GM23248 (cell line): Measurements from ENCODE around the gene MPST. TPM values are rescaled to one million over a fixed set of nuclear protein-coding genes. Genes with fewer than 3 reads are reported as not detected.

Source experiments
- DNase-seq: peaks from one replicate; pipeline ENCODE4 v3.0.0-alpha.2; 2015
- H2AFZ ChIP-seq: fragments of 200-600 bp; sonication (generic); 2 replicates; pipeline ENCODE4 v1.6.1; 2016; ENCODE audit warnings: antibody characterized with exemption
- H3F3A ChIP-seq: fragments of 200-600 bp; sonication (generic); 2 replicates; pipeline ENCODE4 v1.6.1; 2016; ENCODE audit warnings: mild to moderate bottlenecking, antibody characterized with exemption, mixed run types; ENCODE audit not compliant: insufficient read depth
- H3K27ac ChIP-seq: fragments of 200-600 bp; sonication (generic); 2 replicates; pipeline ENCODE4 v1.5.1; 2016; ENCODE audit warnings: mild to moderate bottlenecking
- H3K27me3 ChIP-seq: fragments of 200-600 bp; sonication (generic); replicated peaks from 2 replicates; pipeline ENCODE4 v1.6.1; 2016; ENCODE audit warnings: mild to moderate bottlenecking; ENCODE audit not compliant: insufficient read depth
- H3K36me3 ChIP-seq: fragments of 200-600 bp; sonication (generic); 2 replicates; pipeline ENCODE4 v1.6.1; 2016; ENCODE audit warnings: low read depth, mild to moderate bottlenecking
- H3K4me1 ChIP-seq: fragments of 200-600 bp; sonication (generic); 2 replicates; pipeline ENCODE4 v1.6.1; 2016; ENCODE audit warnings: mild to moderate bottlenecking; ENCODE audit not compliant: insufficient read depth
- H3K4me2 ChIP-seq: fragments of 200-600 bp; sonication (generic); one replicate; pipeline ENCODE4 v1.6.1; 2016; ENCODE audit warnings: mild to moderate bottlenecking; ENCODE audit not compliant: unreplicated experiment
- H3K4me3 ChIP-seq: fragments of 200-600 bp; sonication (generic); 2 replicates; pipeline ENCODE4 v1.5.1; 2016; ENCODE audit warnings: mild to moderate bottlenecking
- H3K79me2 ChIP-seq: fragments of 200-600 bp; sonication (generic); 2 replicates; pipeline ENCODE4 v1.6.1; 2016; ENCODE audit warnings: mild to moderate bottlenecking; ENCODE audit not compliant: insufficient read depth
- H3K9ac ChIP-seq: fragments of 200-600 bp; sonication (generic); 2 replicates; pipeline ENCODE4 v1.6.1; 2016; ENCODE audit warnings: mild to moderate bottlenecking
- H3K9me2 ChIP-seq: fragments of 200-600 bp; sonication (generic); 2 replicates; pipeline ENCODE4 v1.6.1; 2016; ENCODE audit warnings: mixed run types, mild to moderate bottlenecking, moderate library complexity; ENCODE audit not compliant: insufficient read depth
- H3K9me3 ChIP-seq: fragments of 200-600 bp; sonication (generic); one replicate; pipeline ENCODE4 v1.6.1; 2017; ENCODE audit warnings: low read depth
- H4K20me1 ChIP-seq: fragments of 200-600 bp; sonication (generic); 2 replicates; pipeline ENCODE4 v1.6.0; 2016; ENCODE audit not compliant: insufficient read depth
- EZH2 ChIP-seq: fragments of 200-600 bp; sonication (generic); IDR thresholded peaks from 2 replicates; pipeline ENCODE4 v1.6.1; 2018; ENCODE audit warnings: antibody characterized with exemption, mild to moderate bottlenecking; ENCODE audit not compliant: insufficient read depth, poor library complexity, severe bottlenecking
- EZH2phosphoT487 ChIP-seq: fragments of 200-600 bp; sonication (generic); IDR thresholded peaks from 2 replicates; pipeline ENCODE4 v1.6.1; 2018; ENCODE audit warnings: antibody characterized with exemption, moderate library complexity, mild to moderate bottlenecking, low read depth; ENCODE audit not compliant: insufficient read depth
- WGBS, 2 experiments: methylation state at CpG; one replicate each; pipeline ENCODE4 v1.1.6; 2015 to 2017; ENCODE audit warnings: low lambda C conversion rate in 2 of 2, low coverage in 1 of 2; ENCODE audit errors: missing lambda C conversion rate in 2 of 2; 5-methylcytosine and 5-hydroxymethylcytosine counted together
- in situ Hi-C: fragments of 300-500 bp; cut with MboI; formaldehyde crosslinking; loops from 2 replicates; pipeline ENCODE4 v1.15.0; 2020
- polyA plus RNA-seq: library from polyadenylated mRNA; unstranded; fragments of >200 nt; fragmentation: Nextera tagmentation; extraction: Ambion mirVana; gene quantifications from 2 replicates; pipeline ENCODE4 v1.2.1, GENCODE V29; 2016
- total RNA-seq: library from RNA; depleted of rRNA; stranded (reverse); fragments of >200 nt; shearing (Covaris generic); gene quantifications from 2 replicates; pipeline ENCODE4 v1.2.3, GENCODE V29; 2014

The MPST gene
- total and polyA plus RNA-seq, 2 experiments from 2014 or later, result 48.5 to 72.0 TPM

- H3K9me2 ChIP-seq, result no peaks in the 10 kb centered on the region
- TF ChIP-seq EZH2phosphoT487 (no peak), EZH2 (no peak)
- in situ Hi-C loops, result no loop called here
- H3K79me2 ChIP-seq, result no peaks in the 10 kb centered on the region
- H3K9me3 ChIP-seq, result no peaks in the 10 kb centered on the region
- H3K4me1 ChIP-seq, result no peaks in the 10 kb centered on the region
- H3F3A ChIP-seq, result no peaks in the 10 kb centered on the region
- DNase-seq, result no peak
- H3K27me3 ChIP-seq, result peaks cover 16% of the 10 kb centered on the region
- no peak overlapping the region for H3K4me2 ChIP-seq
- H4K20me1 ChIP-seq, result no peaks in the 10 kb centered on the region
- H3K36me3 ChIP-seq, result no peaks in the 10 kb centered on the region
- no peak overlapping the region for H3K9ac ChIP-seq
- no peak overlapping the region for H2AFZ ChIP-seq
- WGBS, 2 experiments, result 36 to 40% methylated on average over 11 of the region's 11 CpGs
- H3K27ac ChIP-seq, result no peak overlapping the region
- H3K4me3 ChIP-seq, result no peak overlapping the region
Measured at GRCh38 chr22:37000676-37001534, 18.6 kb upstream of the MPST start.

- WGBS, 2 experiments, result 42 to 53% methylated on average over 12 of the region's 12 CpGs
- no peak overlapping the region for H3K4me3 ChIP-seq
- DNase-seq, result no peak
Measured at GRCh38 chr22:37001826-37002225, 17.7 kb upstream of the MPST start.

GRCh38 chr22:37002633-37003032 lies 16.9 kb upstream of the MPST start:
- DNase-seq, result no peak
- Histone ChIP-seq H2AFZ (no peak overlapping the region), H3K79me2 (no peaks in the 10 kb centered on the region), H3F3A (no peaks in the 10 kb centered on the region), H3K27me3 (peaks cover 23% of the 10 kb centered on the region), H3K9me2 (no peaks in the 10 kb centered on the region), H3K27ac (no peak overlapping the region), H3K4me2 (no peak overlapping the region), H3K36me3 (no peaks in the 10 kb centered on the region), H3K4me3 (no peak overlapping the region), H3K9me3 (no peaks in the 10 kb centered on the region), H3K9ac (no peak overlapping the region), H4K20me1 (no peaks in the 10 kb centered on the region), H3K4me1 (no peaks in the 10 kb centered on the region)
- 40 to 57% methylated on average over 6 to 7 of the region's 7 CpGs for WGBS, 2 experiments
- TF ChIP-seq EZH2phosphoT487 (no peak), EZH2 (no peak)
- in situ Hi-C loops, result no loop called here

More at GRCh38 chr22:37001826-37002225, 17.7 kb upstream of the MPST start:
- no peaks in the 10 kb centered on the region for H3F3A ChIP-seq
- no peak overlapping the region for H3K4me2 ChIP-seq
- no peaks in the 10 kb centered on the region for H3K4me1 ChIP-seq
- H3K9ac ChIP-seq, result no peak overlapping the region
- no peaks in the 10 kb centered on the region for H3K36me3 ChIP-seq
- no peaks in the 10 kb centered on the region for H3K9me2 ChIP-seq
- no peak overlapping the region for H2AFZ ChIP-seq
- in situ Hi-C loops, result no loop called here
- no peaks in the 10 kb centered on the region for H3K79me2 ChIP-seq
- no peaks in the 10 kb centered on the region for H4K20me1 ChIP-seq
- peaks cover 17% of the 10 kb centered on the region for H3K27me3 ChIP-seq
- H3K9me3 ChIP-seq, result no peaks in the 10 kb centered on the region
- H3K27ac ChIP-seq, result no peak overlapping the region
- TF ChIP-seq EZH2phosphoT487, result no peak
- TF ChIP-seq EZH2, result no peak

- no peak overlapping the region for H2AFZ ChIP-seq
- H3F3A ChIP-seq, result no peaks in the 10 kb centered on the region
- no peaks in the 10 kb centered on the region for H3K36me3 ChIP-seq
- H3K4me3 ChIP-seq, result no peak overlapping the region
- peaks cover 28% of the 10 kb centered on the region for H3K27me3 ChIP-seq
- H4K20me1 ChIP-seq, result no peaks in the 10 kb centered on the region
- H3K9me2 ChIP-seq, result no peaks in the 10 kb centered on the region
- no peak overlapping the region for H3K27ac ChIP-seq
- no peak overlapping the region for H3K4me2 ChIP-seq
- no peak for TF ChIP-seq EZH2phosphoT487
- no peak for TF ChIP-seq EZH2
- in situ Hi-C loops, result no loop called here
- H3K4me1 ChIP-seq, result no peaks in the 10 kb centered on the region
- 16 to 23% methylated on average over 2 of the region's 2 CpGs for WGBS, 2 experiments
- no peak overlapping the region for H3K9ac ChIP-seq
- H3K79me2 ChIP-seq, result no peaks in the 10 kb centered on the region
- H3K9me3 ChIP-seq, result no peaks in the 10 kb centered on the region
- no peak for DNase-seq
Measured at GRCh38 chr22:37007651-37008050, 11.9 kb upstream of the MPST start.
